ENCODE data around the gene MLLT10.
A peak's percentile ranks its signal among the peaks of the same experiment; 100 is the strongest.

MLLT10 gene

DNA sequence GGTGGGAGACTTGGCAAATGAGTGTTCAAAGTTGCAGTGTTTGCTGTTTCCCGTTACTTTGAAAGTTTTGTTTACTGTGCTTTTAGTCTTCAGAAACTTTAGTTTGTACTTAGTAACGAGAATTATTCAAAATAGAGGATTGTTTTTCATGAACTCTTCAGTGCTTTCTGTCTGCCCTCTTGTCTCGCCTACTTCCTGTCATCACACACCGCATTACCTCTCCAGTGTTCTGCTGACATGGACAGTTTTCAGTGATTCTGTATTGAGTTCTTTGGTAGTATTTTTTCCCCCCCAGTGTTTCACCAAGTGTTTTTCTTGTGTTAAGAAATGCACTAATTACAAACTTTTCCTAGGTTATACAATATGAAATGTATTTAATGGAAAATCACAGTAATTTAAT is 207.0 kb downstream of the MLLT10 start:
- no peak for DNase-seq (ENCODE audit: low spot score)

DNA sequence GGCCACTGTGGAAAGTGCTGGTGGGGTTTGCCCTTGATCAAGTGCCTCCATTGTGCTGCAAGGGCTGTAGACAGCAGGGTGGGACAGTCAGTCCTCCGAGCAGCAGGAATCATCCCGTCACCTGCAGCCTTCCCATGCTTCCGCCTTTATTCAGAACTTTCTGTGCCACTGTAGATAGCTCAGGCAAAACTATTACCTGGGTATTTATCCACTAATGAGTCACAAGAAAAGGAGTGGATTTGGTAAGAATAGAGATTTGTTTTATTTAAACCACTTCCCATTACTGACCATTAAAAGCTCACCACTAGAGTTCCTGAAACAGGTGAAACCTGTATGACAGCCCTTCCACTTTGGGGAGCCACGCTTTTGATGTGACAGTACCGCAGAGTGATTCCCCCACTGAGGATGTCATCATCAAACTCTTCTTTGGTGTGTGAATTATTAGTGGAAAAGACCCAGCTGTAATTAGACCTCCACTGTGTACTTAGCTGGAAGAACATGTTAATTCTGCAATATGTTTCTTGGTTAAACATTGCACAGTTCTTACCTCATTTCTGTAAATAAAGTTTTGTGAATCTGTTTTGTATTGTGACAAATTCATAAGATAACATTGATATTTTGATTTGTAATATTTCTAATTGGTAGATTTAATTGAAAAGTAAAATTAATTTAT is 208.8 kb downstream of the MLLT10 start:
- DNase-seq (ENCODE audit: low spot score), result no peak

DNA sequence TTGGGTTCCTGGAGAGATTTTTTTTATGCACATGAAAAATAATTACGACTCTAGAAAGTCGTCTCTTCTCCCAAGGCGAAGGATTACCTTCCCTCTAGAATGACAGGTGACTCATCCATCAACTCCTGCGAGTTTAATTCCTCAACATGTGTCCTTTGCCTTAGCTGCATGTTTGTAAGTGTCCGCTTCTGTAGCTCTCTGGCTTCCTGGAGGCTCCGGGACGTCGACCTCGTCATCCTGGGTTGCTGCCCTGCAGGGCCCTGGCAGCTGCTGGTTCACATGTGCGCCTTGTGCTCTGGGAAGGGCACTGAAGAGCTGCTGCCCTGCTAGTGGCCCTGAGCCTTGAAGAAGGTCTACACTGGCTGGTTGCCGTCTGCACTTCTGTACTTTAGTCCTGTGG is 210.2 kb downstream of the MLLT10 start:
- no peak for DNase-seq (ENCODE audit: low spot score)

DNA sequence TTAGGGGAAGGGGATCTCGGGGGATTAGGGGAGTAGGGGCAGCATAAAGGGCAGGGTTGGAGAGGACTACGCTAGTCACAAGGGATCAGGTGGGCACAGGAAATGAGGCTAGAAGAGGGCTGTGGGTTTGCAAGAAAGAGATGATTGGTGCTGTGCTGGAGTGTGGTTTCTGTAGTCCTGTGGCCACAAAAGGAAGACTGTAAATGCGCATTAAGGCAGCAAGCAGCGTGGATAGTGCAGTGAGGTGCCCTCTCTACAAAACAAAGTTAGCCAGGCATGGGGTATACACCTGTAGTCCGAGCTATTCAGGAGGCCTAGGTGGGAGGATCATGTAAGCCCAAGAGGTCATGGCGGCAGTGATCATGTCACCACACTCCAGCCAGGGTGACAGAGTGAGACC is 212.1 kb downstream of the MLLT10 start:
- no peak for DNase-seq (ENCODE audit: low spot score)

DNA sequence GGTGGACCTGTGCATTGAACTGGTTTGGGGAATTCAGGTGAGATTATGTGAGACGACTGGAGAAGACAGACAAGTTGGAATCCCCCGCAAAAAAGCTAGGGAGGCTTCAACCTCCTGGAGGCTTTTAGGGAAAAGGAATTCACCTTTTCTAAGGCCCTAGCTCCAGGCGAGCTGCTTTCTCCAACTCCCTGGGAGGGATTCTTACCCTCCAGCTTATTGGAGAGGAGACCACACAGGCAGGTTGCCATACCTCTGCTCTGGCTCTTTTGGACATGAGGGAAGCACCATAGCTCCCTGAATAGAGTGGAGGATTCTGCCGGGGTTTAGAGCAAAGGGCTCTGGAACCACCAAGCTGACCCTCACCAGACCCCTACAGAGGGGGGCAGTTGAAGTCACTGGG is 213.8 kb downstream of the MLLT10 start:
- no peak for DNase-seq (ENCODE audit: low spot score)

DNA sequence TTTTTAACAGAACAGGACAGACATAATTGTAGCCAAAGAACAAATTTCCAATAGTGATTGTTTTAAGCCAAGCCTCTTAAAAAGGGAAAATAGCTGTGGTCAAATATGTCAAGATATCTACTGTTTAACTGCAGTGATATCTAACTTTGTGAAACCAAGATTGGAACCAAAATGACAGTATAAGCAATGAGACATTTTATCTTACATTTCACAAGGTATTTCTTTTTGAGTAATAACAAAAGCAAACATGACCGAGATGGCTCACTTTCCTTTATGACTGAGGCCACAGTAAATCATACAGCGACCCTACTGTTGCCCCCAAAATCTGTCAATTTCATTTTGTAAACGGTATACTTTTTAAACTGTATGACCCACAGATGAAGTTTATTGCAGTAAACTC is 215.8 kb downstream of the MLLT10 start:
- no peak for DNase-seq (ENCODE audit: low spot score)

DNA sequence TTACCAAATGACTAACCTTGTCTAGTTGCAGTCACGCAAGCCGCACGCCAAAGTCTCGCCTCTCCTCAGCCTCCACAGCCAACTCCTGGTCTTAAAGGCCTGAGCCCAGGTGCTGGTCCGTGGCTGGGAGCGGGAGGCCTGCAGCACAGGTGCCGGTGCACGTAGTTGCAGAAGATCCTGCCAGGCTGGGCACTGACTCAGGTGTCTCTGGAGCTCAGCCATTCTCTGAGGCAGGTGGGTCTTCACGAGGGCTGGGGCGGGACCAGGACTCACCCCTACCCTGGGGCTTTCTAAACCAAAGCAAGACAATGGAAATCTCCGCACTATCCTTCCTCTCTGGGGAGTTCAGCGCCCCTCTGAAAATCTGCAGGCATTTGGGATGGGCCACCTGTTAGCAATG is 216.4 kb downstream of the MLLT10 start:
- no peak for DNase-seq (ENCODE audit: low spot score)

DNA sequence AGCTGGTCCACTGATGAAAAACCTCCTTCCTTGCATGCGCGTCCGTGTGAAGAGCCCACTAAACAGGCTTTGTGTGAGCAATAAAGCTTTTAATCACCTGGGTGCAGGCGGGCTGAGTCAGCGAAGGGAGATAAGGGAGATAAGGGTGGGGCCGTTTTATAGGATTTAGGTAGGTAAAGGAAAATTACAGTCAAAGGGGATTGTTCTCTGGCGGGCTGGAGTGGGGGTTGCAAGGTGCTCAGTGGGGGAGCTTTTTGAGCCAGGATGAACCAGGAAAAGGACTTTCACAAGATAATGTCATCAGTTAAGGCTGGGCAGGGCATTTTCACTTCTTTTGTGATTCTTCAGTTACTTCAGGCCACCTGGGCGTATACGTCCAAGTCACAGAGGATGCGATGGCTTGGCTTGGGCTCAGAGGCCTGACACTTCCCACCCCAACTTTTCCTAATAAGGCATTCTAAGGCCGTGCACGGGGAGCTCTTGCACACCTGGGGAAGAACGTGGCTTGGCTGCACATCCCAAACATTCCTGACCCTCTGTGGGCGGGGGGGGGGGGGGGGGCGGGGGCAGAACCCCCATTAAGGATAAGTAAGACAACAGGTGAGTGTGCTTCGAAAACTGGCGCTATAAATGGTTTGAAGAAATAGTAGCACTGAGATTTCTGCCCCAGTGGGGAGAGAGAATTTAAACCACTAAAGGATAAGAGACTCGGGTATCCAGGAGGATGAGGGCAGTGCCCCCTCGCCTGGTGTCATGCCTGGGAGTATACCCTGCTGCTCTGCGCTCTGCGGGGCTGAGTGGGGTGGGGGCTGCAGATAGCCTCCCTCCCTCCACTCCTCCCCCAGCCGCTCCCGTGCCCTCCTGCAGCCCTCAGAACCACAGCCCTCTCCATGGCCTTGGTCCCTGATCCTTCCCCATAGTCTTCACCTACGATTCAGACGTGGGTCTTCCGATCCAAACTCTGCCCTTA is 217.6 kb downstream of the MLLT10 start:
- no peak for DNase-seq (ENCODE audit: low spot score)

DNA sequence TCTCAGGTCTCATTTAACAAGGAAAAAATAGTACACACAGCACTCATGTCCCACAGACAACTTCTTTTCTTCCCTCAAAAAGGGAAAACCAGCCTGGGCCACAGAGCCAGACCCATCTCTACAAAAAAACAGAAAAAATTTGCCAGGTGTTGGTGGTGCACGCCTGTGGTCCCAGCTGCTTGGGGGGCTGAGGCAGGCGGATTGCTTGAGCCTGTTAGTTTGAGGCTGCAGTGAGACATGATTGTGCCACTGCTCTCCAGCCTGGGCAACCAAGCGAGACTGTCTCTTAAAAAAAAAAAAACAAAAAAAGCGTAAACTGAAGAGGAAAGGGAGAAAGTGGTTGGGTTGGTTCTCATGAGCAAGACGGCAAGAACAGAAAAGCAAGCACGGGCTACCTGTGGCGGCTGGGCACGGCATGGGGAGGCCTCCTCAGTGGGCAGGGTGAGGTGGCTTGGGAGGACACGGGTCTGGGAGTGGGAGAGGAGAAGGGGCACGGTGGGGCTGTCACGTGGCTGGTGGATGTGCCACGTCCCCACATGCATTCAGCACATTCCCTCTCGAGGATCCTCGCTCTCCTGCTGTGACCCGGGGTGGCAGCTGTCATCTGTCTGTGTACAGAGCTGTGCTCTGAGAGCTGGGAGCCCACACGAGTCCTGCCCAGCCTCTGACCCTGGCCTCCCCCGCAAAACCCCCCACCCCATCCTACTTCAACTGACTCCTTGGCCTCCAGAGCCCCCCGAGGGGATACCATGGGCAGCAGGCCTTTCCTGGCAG is 219.7 kb downstream of the MLLT10 start:
- DNase-seq (ENCODE audit: low spot score), result peak; percentile 17

DNA sequence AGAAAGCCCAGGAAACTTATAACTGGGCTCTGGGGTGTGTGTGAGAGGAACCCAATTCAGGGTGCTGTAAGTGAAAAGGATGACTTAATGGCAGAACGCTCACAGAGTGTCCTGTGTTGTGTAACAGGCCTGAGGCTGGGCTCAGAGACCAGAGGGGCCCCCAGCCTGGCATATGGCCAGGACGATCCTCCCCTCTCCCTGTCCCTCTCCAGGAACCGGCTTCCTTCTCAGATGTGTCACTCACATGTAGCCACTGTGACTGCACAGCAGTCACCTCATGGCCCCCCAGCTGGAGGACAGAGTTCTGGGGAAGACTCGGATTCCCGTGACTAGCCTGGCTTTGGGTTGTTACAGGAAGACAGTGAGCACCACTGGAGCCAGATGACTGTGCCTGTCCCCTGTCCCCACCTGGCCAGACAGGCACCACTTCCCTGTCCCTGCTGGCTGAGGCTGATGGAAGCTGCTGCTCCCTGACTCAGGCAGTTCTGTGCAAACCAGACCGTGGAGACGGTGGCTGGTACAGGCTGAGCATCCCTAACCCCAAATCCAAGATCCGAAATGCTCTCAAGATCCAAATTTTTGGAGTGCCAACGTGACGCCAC is 220.5 kb downstream of the MLLT10 start:
- peak; percentile 27 for DNase-seq (ENCODE audit: low spot score)

DNA sequence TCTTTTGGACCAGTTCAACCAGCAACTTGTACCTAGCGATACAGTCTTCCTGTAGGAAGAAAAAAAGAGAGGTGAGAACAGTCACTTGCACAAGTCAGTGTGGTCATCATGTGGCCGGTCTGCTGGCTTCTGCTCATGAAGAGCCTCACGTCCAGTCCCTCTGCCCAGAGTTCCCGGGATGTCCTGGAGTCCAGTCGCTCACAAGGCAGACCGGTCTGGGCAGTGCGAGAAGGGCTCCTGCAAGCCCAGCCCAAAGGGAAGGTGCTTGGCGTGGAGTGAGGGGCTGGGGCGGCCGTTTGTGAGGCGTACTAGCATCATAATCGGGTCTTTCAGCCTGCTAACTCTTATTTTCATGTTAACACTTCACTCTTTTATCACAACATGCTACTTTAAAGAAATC is 222.7 kb downstream of the MLLT10 start:
- no peak for DNase-seq (ENCODE audit: low spot score)

DNA sequence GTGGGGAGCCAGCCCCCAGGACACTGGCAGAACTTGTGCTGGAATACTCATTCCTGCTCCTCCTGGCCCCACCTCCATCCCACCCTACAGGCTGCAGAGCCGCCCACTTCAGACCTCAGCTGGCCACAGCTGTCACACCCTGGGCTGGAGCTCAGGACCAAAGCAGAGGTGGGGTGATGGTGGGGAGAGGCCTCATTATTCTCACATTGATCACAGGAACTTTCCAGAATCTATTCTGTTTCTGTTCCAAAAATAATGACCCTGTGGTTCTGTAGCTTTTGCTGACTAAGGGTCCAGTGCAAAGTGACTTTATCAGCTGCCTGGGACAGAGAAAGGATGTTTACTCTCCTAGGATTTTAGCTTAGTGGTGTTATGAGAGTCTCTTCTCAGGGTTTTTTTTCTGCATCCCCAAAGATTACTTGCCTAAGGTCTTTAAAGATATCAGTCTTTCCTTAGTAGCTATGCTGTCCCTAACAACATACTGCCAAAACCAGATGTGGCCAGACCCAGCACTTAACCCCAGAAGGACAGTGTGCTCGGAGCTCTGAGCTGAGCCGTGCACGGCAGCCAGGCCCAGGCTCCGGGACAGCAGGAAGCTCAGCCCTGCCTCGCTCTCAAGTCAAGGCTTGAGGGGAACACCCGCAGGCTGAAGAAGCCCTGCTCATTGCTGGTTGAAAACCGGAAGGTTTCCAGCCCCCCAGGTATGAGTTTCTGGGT is 223.3 kb downstream of the MLLT10 start:
- no peak for DNase-seq (ENCODE audit: low spot score)

DNA sequence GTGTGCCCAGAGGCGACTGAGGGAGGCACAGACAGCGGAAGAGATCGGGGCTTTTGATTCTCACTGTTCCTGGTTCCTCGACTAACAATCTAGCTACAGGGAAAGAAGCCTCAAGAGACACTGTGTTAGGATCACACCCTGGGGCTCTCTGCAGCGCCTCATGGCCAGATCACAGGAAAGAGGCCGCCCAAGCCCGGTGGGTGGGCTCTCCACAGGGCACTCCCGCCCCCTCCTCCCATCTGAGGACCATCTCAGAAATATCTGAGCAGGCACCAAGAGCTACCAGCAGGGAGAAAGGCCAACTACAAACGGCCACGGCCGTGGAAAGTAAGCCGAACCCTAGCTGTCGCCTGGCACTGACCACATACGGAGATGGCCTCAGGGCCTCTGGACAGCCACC is 224.2 kb downstream of the MLLT10 start:
- no peak for DNase-seq (ENCODE audit: low spot score)

DNA sequence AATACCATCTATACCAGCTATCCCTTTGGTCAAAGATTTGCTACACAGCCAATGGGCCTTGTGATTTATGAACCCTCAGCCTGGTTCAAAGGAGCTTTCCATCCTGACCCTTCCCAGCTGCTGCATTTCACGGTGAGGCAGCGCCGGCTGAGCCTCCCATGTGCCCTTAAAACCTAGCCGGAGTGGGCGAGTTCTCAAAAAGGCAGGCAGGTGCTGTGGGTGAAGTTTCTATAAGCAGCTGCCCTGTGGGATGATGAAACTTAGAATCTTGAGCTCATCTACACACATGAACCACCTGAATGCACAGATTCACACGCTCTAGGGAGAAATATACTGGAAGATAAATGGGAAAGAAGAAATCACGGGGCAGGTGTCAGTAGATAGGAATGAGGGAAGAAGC is 224.7 kb downstream of the MLLT10 start:
- no peak for DNase-seq (ENCODE audit: low spot score)

DNA sequence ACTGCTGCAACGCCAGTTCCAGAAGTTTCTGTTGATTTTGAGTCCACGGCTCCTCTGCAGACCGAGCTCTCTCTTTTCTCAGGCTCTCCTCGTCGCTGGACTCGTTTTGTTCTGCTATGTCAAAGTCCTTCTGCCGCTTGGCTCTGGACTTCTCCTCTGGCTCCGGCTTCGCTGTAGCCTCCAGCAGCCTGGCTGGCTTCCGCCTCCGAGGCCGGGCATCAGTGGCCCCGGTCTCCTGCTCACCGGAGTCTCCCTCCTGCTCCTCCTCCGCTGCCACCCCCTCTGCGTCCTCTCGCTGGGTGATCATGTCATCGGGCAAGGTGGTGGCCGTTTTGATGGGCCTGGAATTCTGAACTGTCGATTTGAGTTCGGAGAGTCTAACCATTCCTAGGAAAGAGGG is 225.2 kb downstream of the MLLT10 start:
- no peak for DNase-seq (ENCODE audit: low spot score)

DNA sequence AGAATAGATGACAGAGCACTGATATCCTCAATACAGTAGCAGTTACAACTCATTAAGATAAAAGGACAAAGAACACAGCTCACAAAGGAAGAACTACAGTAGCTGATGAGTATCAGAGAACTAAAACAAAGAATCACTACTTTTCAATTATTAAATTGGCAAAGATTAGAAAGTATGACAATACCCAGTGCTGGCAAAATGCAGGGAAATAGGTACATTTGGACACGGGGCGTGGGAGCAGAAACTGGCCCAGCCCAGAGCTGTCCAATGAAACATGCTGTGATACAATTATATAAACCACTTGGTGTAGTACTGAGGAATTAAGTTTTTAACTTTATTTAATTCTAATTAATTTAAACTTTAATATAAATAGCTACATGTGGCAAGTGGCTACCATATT is 226.3 kb downstream of the MLLT10 start:
- no peak for DNase-seq (ENCODE audit: low spot score)

DNA sequence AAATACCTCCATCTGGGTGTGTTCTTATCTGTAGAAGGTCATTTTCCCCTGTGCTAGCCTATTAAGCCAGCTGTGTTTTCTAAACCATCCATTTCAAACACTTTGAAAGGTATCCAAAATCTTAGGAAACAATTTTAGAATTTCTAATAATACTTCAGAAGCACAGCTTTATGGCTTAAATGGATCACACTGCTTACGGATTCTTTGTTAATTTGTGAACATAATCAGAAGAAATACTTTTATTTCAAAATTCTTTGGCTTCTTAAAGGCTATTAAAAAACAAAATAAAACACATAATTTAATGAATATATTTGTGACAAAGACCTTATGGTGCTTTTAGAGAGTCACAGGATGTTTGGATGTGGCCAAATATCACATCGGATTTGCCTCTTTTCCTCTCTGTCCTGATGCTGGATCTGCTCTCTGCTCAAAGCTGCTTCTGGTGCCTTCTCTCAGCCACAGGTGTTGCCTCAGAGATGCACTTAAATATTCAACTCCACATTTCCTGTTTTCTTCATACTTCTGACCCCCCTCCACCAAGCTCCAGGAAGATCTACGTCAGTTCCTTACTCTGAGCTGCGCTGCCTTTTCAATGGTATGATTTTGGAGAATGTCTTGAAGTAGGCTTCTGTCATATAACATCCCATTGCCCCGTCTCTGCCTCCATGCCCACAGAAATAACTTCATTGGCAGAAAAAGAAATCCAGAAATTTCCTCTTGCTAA is 230.6 kb downstream of the MLLT10 start:
- DNase-seq (ENCODE audit: low spot score), result no peak

DNA sequence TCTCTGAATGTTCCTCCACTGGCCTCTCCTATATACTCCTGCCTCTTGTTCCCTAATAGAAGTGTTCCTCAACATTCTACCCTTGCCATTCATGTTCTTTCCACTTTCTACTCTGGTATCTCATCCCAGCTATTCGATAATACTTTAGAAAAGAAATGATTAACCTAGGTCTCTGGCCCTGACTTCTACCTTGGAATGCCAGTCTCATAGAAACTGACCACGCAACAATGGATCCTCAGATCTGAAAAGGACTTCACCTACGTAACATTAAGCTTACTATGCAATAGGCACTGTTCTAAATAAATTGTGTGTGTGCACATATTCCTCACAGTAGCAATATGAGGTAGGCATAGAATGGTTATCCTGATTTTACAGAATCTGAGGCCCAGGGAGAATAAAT is 235.0 kb downstream of the MLLT10 start:
- DNase-seq (ENCODE audit: low spot score), result peak; percentile 59

DNA sequence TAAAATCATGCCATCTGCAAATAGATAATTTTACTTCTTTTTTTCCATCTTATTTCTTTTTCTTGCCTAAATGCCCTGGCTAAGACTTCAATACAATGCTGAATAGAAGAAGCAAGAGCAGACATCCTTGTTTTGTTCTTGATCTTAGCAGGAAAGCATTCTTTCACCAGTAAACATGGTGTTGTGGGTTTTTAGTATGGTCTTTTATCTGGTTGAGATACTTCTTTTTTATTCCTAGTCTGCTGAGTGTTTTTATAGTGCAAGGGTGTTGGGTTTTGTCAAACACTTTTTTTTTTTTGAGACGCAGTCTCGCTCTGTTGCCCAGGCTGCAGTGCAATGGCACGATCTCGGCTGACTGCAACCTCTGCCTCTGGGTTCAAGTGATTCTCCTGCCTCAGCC is 237.2 kb downstream of the MLLT10 start:
- no peak for DNase-seq (ENCODE audit: low spot score)

DNA sequence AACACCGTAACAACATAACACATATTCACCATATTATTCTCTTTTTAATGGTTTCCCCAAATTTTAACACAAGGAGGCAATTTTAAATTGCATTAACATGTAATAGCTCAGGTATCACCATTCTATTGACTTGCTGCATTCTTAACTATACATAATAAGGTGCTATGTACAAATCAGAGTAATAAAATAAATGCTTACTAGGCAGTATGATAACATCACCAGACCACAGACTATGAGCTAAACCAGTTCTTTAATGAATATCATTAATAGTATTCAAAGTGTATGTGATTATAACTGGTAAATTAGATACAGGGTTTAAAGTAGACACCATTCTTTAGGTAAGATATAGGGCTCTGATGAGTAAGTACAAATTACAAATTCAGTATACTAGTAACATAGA is 242.9 kb downstream of the MLLT10 start:
- no peak for DNase-seq (ENCODE audit: low spot score)

DNA sequence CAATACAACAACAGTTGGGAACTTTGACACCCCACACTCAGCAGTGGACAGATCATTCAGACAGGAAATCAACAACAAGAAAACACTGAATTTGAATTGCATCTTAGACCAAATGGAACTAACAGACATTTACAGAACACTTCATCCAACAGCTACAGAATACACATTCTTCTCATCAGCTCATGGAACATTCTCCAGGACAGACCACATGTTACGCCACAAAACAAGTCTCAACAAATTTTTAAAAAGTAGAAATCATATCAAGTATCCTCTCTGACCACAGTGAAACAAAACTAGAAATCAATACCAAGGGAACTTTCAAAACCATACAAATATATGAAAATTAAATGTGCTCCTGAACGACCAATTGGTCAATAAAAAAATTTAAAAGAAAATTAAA is 257.2 kb downstream of the MLLT10 start:
- DNase-seq (ENCODE audit: low spot score), result no peak

Data from kidney tubule cell (primary cell).